Epidermal melanocyte (primary cell): ENCODE data around the gene RASGEF1C.

Source experiments
- DNase-seq: peaks from one replicate; pipeline ENCODE4 v3.0.0; 2011; ENCODE audit warnings: low spot score; ENCODE audit not compliant: insufficient read length

The RASGEF1C gene

DNA sequence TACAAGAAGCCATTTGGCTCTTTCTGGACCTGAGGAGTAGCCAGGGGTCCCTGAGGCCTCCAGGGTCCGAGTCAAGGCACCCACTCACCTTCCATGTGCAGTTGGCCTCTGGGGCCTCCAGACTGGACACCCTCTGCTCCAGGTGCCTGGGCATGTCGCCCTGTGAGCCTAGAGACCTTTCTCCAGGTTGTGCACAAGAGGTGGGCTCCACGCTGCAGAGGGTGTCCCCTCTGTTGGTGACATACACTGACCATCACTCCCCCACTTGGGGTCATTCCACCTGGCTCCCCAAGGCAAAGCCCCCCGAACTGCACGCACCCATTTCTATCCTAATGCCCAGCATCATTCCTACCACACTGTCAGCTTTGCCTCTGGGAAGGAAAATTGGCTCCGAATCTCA is 48.8 kb downstream of the RASGEF1C start:
- no peak for DNase-seq

GRCh38 chr5:180159756-180160155 is 49.3 kb downstream of the RASGEF1C start:
- DNase-seq, result no peak

GRCh38 chr5:180157866-180158265 is 51.1 kb downstream of the RASGEF1C start:
- DNase-seq, result no peak

DNA sequence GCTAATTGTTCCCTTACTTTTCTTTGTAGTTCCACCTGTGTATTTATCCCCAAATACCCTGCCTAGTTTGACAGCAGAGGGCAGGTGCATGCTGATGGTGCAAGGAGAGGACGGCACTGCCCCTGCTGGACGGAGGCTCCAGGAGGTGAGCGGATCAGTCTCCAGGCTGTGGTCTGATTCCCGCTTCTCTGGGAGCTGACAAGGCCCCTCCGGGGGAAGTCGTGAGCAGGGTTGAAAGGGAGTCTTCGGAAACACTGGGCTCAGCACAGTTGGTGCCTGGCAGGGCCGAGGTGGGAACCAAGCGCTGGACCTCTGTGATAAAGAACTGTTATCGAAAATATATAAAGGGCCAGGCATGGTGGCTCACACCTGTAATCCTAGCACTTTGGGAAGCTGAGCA is 52.9 kb downstream of the RASGEF1C start:
- no peak for DNase-seq

- no peak for DNase-seq
These were observed 53.6 kb downstream of the RASGEF1C start for GRCh38 chr5:180155365-180155926.

DNA sequence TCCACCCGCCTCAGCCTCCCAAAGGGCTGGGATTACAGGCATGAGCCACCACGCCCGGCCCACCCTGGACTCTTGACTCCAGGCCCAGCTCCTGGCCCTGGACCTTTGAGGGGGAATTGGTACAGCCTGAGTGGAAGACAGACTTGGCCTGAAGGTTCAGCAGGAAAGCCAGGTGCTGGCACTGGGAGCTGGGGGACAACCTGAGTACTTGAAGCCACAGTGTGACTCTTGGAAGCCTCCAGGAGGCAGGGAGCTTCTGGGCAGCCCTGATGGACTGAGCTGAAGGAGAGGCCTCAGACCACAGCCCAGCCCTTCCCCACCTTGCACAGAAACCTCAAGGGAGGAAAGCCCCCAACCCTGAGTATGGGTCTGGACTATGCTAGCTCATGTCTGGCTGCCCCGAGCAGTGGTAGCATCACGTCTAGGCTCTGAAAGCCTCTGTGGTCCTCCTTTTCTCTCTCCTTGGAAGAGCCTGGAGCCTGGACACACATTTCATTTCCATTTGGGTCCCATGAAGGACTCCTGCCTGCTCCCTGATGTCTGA is 54.1 kb downstream of the RASGEF1C start:
- DNase-seq, result no peak

GRCh38 chr5:180153991-180154390 is 55.0 kb downstream of the RASGEF1C start:
- no peak for DNase-seq

DNA sequence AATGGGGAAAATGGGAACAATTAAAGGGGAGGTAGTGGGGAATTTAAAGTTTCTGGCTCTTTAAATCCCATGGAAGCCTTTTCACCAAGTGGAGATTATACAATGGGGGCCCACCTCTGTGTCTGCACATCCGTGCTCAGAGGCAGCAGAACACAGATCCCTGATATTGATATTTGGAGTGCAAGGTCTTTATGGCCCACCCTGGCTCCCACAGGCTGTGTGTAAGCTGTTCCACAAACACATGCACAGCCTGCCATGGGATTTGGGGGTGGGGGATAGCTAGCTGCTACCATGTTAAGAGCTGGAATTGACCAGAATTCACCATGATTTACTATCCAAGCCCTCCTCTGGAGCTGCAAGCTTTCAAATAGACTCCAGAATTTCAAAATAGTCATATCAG is 55.9 kb downstream of the RASGEF1C start:
- DNase-seq, result no peak

GRCh38 chr5:180143656-180144364 is 65.2 kb downstream of the RASGEF1C start:
- no peak for DNase-seq

GRCh38 chr5:180142824-180143610 is 66.0 kb downstream of the RASGEF1C start:
- no peak for DNase-seq

DNA sequence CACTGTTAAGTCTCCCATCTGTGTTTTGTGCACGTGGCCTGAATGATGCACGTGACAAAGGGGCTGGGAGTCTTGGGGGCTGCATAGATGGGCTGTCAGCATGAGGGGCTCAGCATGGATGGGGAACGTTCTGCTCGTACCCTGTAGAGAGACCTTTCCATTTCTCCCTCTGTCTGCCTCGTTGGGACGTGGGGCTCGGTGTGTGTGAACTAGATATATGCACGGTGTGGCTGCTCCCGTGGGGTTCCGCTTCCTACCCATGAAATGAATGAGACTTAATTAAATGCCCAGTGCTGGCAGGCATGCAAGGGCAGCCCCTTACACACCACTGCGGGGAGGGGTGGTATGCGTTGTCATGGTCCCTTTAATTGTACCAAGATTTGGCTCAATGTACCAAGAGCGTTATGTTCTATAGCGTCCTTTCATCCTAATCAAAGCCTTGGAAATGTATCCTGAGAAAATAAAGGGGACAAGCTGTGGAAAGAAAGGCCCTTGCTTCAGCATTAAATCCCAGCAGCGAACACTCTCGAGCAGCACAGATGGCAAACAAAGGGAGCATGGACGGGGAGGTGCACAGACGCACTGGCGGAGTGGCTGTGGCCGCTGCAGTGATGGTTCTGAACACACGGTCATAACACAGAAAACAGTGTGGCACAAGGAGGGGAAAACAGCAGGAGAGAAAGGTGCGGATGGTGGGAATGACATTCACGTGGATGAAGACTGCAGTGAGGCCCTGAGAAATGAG is 66.8 kb downstream of the RASGEF1C start:
- no peak for DNase-seq

DNA sequence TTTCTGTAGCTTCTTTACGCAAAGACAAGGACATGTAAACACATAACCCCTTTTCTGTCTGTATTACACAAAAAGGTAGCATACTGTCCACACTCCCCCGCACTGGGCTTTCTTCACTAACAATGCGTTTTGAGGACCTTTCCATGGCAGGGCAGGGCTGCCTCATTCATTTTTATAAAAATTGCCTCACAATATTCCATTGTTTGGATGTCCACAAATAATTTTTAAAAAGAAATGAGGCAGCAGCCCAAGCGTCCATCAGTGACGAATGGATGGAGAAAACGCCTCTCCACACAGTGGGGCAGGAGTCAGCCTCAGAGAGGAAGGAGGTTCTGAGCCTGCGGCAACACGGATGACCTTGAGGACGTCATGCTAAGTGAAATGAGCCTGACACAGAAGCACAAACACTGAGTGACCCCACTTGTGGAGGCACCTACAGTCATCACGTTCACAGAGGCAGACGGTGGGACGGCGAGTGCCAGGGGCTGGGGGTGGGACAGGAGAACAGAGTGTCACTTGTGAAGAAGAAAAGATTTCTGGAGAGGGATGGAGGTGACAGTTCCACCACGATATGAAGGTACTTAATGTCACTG is 67.8 kb downstream of the RASGEF1C start:
- DNase-seq, result no peak

- DNase-seq, result no peak
These were observed 68.4 kb downstream of the RASGEF1C start for GRCh38 chr5:180140571-180140970.

DNA sequence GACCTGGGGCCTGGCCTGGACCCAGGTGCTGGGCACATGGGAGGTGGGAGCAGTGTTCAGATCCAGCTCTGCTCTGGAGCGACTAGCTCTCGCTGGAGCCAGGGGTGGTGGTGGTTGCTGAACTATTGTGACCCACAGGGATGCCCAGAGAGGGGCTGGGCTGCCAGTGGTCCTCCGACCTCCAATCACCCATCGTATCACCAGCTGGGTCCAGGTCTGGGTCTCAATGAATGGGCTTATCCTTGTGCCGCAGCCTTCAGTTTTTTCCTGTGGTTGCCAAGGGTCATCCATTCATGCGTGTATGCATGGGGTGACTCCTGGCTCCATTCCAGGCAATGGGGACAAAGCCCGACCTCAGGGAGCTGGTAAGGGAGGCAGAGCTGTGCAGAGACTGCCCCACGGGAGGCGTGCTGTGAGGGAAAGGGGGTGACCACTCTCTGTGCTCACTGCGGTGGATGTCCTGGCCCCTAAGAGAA is 68.9 kb downstream of the RASGEF1C start:
- no peak for DNase-seq

DNA sequence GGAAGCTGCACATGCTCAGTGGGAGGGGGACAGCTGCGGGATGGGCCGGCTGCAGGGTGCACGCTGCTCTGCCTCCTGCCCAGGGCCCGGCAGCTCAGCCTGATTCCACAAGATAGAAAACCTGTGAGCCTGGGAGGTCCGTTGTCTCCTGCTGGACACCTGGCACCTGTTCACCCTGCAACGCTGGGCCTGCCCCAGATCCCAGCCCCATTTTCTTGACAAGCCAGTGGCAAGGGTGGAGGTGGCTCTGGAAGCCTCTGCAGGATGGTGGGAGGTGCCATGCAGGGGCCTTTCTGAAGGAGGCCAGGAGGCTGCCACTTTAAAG is 69.3 kb downstream of the RASGEF1C start:
- DNase-seq, result no peak

GRCh38 chr5:180138976-180139730 is 69.9 kb downstream of the RASGEF1C start:
- DNase-seq, result no peak

- DNase-seq, result no peak
These were observed 70.6 kb downstream of the RASGEF1C start for GRCh38 chr5:180138214-180138975.

GRCh38 chr5:180137401-180138213 is 71.4 kb downstream of the RASGEF1C start:
- DNase-seq, result no peak
